Measurements from ENCODE around the gene DNAJC10.
A peak's percentile ranks its signal among the peaks of the same experiment; 100 is the strongest.

Gene DNAJC10

DNA sequence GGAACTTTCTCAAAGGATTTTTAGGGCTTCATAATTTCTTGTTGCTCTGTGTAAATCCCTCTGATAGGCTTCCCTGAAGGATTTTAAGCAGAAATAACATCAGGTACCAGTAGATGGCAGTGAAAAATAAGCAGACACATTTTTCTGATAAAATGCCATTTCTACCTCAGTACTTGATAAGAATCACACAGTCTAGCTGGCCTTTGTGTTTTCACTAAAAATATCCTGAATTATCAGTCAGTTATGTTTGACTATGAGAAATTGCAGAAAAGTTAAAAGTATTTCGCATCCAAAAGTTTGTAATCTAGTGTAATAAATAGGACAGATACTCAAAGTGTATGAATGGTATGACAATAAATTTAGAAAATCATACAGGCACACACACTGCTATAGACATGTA is 68.7 kb downstream of the DNAJC10 start:
- peak; percentile 41 for DNase-seq (ENCODE audit: low read depth)

DNA sequence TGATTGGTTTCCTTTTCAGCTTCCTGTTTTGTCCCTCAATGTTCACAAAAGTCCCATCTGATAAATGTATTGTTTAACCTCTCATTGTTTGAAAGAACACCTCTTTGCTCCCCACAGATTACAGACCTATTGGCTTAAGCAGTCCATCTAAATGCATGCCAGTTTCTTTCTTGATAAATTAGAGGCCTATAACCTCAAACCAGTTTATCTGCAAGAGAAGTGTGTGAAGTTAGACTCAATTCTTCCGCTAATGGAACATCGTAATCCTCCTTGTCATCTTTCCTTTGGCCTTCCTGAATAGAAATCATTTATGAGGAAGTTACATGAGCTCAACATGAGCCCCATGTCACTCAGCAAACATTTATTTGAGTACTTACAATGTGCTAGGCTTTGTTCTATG is 76.4 kb downstream of the DNAJC10 start:
- DNase-seq (ENCODE audit: low read depth), result no peak

DNA sequence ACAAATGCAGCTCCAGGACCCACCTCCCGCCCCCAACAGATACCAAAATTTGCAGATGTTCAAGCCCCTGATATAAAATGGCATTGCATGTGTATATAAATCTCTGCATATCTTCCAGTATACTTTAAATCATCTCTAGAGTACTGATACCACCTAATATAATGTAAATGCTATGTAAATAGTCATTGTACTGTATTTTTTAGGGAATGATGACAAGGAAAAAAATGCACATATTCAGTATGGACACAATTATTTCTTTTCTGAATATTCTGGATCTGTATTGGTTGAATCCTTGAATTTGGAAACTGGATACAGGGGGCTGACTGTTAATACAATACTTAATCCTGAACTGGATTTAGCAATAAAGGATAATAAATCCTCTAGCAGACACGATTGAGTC is 82.7 kb downstream of the DNAJC10 start:
- DNase-seq (ENCODE audit: low read depth), result no peak

DNA sequence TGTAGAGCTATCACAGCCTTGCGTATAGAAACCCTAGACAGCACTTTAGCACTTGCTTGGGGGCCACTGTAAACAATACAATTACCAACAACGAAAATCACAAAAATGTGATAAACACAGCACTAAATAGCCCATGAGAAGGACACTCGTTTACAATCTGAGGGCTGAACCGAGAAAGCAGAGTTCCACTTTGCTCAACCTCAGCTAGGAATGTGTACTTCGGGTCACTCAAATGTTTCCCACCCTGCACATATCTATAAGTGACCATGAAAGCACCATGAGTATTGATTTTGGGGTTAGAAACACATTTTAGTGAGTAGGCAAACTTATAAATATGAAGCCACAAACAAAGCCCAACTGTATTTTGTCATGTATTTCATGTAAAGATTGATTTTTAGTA is 88.1 kb downstream of the DNAJC10 start:
- no peak for DNase-seq (ENCODE audit: low read depth)

DNA sequence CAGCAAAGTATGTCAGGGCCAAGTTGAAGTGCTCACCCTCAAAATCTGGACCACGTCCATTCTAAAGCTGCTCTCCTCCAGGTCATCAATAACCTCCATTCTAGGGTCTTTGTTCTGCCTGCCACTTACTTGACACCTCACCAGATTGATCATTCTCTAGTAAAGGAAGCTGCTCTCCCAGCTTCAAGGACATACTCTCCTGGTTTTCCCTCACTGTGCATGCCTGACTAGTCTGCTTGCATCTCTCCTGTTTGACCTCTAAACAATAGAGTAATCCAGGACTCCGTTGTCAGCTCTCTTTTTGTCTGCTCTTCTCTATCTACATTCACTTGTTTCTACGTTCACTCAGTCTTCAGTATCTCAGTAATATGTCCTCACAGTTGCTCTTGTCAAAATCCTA is 91.3 kb downstream of the DNAJC10 start:
- no peak for DNase-seq (ENCODE audit: low read depth)

DNA sequence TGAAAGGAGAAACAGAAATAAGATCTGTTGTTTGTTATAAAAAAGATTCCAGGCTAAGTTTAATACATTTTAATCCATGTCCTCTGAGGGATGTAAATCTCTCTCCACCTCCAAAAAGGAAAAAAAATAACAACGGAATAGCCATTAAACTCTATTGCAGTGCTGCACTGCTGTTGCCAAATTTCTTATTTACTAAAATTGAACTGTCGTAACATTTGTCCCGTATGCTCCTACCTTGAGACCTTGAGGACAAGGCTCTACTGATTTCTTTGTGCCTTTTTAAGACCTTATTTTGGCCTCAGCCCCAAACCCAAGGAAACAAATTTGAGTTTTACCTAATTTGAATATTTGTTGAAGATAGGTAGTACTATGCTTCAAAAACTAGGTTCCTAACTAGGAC is 94.0 kb downstream of the DNAJC10 start:
- no peak for DNase-seq (ENCODE audit: low read depth)

DNA sequence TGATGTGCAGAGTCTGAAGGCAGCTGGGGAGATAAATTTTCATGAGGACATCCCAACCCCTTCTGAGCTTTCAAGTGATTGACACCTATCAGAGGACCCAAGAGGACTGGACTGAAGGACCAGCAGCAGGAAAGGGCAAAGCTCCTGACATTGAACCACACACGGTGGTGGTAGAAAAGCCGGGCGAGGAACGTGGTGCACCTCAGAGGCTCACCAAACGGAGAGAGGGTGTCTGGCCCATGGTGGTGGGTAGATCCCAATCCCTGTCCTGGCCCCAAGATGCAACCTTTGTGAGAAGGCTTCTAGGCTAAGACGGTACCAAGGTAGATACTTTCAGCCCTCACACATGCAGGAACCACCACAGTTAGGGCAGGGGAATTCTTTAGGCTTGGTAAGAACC is 98.3 kb downstream of the DNAJC10 start:
- no peak for DNase-seq (ENCODE audit: low read depth)

DNA sequence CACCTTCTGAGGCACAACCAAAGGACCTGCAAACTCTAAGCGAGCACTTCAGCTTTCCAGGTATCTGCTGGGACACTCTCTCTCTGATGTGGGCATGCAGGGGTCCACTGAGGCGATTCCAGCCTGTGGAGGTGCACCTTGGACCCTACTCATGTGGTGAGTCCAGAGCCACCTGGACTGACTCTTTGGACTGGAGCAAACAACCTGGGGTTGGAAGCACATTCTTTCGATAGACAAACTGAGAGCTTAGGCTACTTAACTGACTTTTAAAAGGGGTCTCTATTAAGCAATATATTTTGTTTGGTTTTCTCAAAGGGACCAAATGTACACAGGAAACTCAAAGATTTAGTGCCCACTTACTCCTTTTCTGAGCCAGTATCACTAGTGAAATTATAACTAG is 98.7 kb downstream of the DNAJC10 start:
- no peak for DNase-seq (ENCODE audit: low read depth)

DNA sequence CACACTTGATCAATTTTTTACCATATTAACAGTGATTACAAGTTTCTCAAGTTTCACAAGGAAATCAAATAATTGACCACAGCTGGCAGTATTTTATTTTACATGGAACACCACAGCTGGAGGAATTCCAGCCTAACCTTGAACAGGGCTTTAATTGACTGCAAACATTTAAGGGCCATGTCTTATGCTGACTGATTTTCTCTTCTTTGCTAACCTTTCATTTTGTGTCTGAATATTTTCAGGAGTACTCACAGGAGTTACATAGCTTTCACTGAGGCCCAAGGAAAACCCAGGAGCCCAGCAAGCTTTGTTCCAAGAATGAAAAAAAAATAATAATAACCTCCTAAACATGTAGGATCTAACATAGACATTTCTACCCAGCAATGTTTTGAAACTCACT is 100.8 kb downstream of the DNAJC10 start:
- DNase-seq (ENCODE audit: low read depth), result peak; percentile 27

DNA sequence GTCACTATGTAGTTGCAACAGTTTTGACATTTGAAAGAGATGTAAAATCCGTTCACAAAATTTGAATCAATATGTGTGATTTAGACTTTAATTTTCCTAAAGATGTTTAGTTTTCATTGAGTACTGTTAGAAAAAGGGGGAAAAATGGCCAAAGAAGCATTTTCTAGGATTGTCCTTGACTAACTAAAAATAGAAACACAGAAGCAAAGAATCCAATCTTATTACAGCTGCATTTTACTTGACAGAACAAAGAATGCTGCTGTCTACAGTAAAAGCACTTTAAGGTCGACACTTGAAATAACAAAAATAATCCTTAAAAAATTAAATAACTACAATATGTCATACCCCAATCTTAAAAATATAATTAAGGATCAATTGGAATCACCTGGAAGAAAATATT is 101.5 kb downstream of the DNAJC10 start:
- DNase-seq (ENCODE audit: low read depth), result no peak

DNA sequence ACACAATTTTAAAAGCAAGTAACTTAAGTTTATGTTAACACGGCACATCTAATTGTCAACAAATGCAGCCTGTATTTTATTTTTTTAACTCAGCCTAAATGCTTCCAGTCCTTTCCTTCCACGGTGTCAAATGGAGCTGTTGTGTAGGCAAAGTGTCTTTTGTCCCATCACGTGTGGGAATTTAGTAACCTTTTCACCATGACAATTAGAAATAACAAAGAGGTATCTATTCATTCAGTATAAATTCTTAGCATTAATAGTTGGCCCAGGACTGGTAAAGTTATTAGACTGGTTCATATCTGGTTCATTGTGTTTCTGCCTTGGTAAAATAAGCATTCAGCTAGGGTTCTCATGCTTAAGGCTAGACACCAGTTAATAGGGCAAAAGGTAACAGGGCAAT is 102.4 kb downstream of the DNAJC10 start:
- no peak for DNase-seq (ENCODE audit: low read depth)

DNA sequence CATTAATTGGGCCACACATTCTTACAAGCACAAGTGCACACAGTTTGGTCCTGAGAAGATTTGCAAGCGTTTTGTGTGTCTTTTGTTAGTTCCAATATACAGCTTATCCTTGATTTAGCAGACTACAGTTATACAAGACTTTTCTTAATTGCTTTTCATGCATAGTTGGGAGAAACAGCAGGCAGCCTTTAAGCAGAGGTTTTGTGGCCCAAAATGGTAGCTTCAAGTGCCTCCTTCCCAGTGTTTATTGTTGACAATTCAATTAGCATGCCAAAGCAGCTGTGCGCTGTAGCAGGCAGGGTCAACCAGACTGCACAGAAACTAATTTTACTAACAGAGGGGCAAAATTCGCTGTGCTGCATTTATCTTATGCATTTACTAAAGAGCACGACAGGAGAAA is 102.9 kb downstream of the DNAJC10 start:
- DNase-seq (ENCODE audit: low read depth), result no peak

DNA sequence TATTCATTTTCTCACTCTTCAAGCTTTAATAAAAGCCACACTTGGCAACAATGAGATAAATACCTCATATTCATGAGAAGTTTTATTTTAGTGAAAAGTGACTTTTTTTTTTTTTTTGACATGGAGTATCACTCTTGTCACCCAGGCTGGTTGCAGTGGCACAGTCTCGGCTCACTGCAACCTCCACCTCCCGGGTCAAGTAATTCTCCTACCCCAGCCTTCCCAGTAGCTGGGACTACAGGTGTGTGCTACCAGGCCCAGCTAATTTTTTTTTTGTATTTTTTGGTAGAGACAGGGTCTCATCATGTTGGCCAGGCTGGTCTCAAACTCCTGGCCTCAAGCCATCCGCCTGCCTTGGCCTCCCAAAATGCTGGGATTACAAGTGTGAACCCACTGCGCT is 103.4 kb downstream of the DNAJC10 start:
- no peak for DNase-seq (ENCODE audit: low read depth)

DNA sequence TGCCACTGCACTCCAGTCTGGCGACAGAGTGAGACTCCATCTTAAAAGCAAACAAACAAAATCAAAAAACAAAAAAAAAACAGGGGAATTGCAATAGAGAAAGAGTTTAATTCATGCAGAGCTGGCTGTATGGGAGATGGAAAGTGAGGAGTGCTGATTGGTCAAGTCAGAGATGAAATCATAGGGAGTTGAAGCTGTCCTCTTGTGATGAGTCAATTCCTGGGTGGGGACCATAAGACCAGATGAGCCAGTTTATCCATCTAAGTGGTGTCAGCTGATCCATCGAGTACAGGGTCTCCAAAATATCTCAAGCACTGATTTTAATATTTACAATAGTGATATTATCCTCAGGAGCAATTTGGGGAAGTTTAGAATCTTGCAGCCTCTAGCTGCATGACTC is 105.1 kb downstream of the DNAJC10 start:
- DNase-seq (ENCODE audit: low read depth), result no peak

DNA sequence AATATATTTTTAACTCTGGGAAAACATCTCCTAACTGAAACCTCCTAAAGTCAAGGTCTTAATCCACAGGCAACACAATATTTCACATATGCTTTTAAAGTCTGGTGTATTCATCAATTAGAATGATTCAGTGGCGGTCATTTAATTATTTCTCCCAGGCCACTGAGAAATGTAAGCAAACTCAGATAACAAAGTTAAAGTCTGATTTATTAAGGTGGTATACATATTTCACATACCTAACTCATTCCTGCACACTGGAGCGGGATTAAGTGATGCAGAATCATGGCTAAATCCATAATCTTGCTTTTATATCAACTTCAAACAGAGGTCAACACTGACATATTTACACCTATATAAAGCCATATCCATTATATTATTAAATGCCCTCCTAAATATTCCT is 106.7 kb downstream of the DNAJC10 start:
- DNase-seq (ENCODE audit: low read depth), result no peak

DNA sequence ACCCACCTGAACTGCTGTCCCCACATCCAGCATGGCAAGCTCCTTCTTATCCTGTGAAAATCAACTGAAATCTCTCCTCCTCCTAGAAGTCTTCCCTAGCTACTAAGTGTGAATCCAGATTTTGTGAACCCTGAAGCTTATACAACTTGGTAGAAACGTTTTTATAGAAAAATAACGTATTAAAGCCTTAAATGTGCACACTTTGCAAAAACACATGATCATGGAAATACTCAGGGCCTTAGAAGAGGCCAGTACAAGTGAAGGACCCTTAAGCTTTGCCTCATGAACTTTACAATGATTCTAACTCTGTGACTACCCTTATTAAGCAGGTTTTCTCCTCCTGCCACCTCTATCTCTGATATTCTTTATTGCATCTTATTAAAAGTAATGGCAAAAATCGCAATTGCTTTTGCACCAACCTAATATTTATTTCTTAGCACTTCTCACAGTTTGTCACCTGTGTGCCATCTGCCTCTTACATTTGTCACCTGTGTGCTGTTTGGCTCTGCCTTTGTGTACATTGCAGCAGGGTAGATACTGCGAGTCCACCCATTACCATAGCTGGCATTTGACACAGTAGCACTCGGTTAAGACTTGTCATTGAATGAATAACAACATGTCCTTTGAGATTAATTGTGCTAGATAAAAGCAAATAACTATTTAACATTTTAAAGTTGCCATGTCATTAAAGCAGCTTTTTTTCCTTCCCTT is 108.2 kb downstream of the DNAJC10 start:
- DNase-seq (ENCODE audit: low read depth), result no peak

DNA sequence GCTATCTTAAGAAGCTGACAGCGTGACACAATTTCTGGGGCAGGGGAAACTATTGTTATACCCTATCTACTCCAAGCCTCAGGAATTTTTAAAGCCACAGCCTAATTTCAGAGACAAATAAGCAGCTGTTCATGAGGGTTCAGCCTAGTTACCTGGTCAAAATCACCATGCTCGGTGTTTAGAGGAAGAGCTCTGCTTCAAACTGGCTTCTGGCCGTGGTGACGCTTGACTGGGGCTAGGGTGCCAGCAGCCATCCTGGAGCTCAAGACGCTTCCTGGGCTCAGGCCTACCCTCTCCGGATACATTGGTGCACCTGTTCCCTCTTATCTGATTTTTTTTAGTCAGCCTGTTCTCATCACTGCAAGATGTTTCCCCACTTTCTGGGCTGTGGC is 108.7 kb downstream of the DNAJC10 start:
- DNase-seq (ENCODE audit: low read depth), result no peak

DNA sequence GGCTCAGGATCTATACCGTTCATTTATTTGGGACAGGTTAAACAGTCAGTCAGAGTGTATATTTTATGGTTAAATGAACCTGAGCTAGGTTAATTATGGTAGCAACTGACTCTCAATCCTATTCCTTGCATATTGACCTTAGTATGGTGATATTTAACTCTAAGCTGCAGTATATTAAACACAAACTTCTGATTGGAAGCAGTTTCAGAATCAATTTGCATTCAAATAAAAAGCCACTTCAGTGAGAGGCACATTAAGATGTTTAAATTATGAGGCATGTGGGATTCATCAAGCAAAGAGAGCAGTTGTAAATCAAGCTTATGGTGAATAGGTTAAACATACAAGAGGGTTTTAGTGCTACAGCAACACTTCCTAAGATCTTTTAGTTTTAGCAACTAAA is 110.0 kb downstream of the DNAJC10 start:
- DNase-seq (ENCODE audit: low read depth), result no peak

DNA sequence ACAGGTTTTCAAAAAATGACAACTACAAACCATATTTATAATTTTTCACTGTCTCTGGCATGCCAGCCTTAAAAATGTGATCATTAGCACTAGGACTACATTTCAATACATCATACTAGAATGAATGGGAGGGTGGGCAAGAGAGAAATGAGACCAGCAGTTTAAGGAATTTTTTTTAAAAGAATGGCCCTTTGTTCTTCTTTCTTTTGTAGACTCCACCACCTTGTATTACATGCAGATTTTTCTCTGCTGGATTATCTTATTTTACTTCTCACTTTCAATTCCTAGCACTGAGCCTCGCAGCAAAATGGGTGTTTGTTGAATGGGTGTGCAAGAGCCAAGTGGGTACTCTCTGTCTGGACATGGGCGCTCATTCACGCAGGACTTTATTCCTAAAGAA is 110.4 kb downstream of the DNAJC10 start:
- no peak for DNase-seq (ENCODE audit: low read depth)

DNA sequence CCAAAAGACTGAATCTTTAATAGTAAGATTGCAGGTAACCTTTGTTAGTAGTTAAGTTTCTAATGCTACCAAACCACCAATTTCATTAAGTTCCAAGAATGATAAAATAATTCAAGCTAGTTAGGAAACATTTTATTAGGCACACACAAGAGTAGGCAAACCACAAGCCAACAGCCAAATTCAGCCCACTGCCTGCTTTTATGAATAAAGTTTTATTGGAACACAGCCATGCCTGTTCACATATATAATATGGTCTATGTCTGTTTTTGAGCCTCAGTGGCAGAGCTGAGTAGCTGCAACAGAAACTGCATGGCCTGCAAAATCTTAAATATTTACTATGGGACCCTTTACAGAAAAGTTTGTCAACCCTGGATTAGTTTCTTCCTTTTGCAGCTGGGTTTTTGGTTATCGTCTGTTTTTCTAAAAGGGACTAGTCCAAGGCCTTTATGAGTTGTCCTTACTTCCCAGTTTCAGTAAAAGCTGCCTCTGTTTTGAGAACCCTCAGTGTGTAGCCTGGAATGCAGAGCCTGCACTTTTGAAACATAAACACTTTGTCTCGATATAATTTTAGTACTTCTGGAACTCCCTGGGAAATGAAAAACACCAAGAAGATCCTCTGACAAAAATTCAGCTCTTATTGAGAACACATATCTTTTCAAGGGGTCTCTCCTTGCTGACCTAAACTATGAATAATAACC is 111.3 kb downstream of the DNAJC10 start:
- no peak for DNase-seq (ENCODE audit: low read depth)

DNA sequence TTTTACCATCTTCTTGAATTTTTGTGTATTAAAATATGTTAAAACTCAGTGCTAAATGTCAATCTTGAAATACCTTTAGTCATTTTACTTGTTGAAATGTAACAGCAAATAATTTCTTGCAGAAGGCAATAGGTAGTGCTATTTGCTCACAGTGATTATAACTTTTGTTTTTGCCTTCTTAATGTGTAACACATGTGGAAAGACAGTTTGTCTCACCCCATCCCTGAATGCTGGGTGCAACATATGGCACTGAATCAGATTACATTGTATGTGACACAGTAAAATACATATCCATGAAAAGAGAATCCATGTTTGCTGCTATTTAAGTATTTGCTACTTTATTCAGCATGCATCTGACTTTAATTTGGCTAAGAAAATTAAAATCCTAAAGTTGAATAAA is 115.0 kb downstream of the DNAJC10 start:
- peak; percentile 33 for DNase-seq (ENCODE audit: low read depth)

DNA sequence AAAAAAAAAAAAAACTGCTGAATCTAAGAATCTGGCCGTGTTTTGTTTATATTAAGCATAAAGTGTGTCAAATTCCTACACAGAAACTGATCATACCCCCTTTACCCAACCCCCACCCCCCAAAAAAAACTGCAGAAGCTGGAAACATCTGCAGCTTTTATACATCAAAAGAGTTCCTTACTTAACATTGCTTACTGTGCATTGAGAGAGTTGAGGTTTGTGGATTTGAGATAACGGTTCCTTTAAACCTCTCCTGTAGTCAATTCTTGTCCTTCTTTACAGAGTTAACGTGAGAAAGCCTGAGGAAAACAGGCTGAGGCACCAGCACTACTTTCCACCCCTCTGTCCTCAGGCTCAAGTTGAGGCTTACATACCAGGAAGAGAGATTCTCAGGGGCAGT is 115.9 kb downstream of the DNAJC10 start:
- DNase-seq (ENCODE audit: low read depth), result no peak

DNA sequence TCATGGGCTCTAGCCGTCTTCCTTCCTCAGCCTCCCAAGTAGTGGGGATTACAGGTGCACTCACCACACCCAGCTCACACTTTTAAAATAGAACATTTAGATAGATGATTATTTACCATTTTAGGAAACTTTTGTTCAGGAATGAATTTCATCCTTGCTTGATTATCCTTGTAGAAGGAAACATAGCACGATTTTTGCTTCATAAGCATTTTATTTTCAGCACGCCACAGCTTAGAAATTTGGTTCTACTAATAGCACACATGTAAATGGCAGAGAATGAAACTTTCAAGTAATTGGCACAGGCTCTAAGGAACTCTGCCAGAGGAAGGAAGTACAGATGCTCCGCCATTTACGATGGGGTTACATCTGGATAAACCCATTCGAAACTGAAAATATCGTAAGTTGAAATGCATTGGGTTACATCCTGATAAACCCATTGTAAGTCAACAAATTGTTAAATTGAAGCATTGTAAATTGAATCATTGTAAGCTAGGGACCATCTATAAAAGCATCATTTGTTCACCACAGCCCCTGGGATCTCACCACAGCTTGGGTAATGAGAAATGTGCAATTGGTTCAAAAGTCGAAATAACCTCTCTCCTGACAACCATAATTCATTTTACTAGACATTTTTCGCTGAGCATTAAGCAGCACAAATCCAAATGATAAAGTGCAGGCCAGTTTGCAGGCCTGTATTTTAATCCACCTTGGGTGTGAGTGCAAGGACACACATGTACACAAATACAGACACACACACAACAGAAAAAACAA is 117.2 kb downstream of the DNAJC10 start:
- no peak for DNase-seq (ENCODE audit: low read depth)

All from fibroblast of gingiva (primary cell).